Measurements from ENCODE around the gene PCDHGA11. TPM values are rescaled to one million over a fixed set of nuclear protein-coding genes. Genes with fewer than 3 reads are reported as not detected.
"Not testable (repeated sequence)": the region's sequence is repeated elsewhere in the genome, so short reads cannot be mapped to it uniquely, and the experiment has no call there.

Gene PCDHGA11
- total RNA-seq, 1 donor from 2014 or later: 13.3 TPM

DNA sequence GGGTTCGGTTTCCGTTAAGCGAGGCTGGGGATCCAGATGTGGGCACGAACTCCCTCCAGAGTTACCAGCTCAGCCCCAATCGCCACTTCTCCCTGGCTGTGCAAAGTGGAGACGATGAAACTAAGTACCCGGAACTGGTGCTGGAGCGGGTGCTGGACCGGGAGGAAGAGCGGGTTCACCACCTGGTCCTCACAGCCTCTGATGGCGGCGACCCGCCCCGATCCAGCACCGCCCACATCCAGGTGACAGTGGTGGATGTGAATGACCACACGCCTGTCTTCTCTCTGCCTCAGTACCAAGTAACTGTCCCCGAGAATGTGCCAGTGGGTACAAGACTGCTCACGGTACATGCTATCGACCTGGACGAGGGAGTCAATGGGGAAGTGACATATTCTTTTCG lies 37.5 kb upstream of the PCDHGA11 start:
- H3K9me3 Mint-ChIP-seq: peaks cover 56% of the 10 kb centered on the region
- peaks cover under 1% of the 10 kb centered on the region for H3K36me3 Mint-ChIP-seq
- Histone ChIP-seq H4K20me1 (ENCODE audit: low read depth) (no peaks in the 10 kb centered on the region), H3K4me2 (no peak overlapping the region), H3F3A (ENCODE audit: low read depth) (no peaks in the 10 kb centered on the region), H3K9ac (no peak overlapping the region), H3K27me3 (no peaks in the 10 kb centered on the region), H3K27ac (no peak overlapping the region), H3K79me2 (ENCODE audit: low read depth) (no peaks in the 10 kb centered on the region), H3K4me3 (no peak overlapping the region), H3K9me3 (ENCODE audit: low read depth) (peaks cover 3% of the 10 kb centered on the region), H3K4me1 (no peaks in the 10 kb centered on the region), H2AFZ (replicated peaks) (no peak overlapping the region), H3K36me3 (no peaks in the 10 kb centered on the region)
- TF ChIP-seq EZH2 (IDR thresholded peaks at IDR 0.05) (no peak), EZH2phosphoT487 (IDR thresholded peaks at IDR 0.05) (no peak)
- TF ChIP-seq, protein P1, sequence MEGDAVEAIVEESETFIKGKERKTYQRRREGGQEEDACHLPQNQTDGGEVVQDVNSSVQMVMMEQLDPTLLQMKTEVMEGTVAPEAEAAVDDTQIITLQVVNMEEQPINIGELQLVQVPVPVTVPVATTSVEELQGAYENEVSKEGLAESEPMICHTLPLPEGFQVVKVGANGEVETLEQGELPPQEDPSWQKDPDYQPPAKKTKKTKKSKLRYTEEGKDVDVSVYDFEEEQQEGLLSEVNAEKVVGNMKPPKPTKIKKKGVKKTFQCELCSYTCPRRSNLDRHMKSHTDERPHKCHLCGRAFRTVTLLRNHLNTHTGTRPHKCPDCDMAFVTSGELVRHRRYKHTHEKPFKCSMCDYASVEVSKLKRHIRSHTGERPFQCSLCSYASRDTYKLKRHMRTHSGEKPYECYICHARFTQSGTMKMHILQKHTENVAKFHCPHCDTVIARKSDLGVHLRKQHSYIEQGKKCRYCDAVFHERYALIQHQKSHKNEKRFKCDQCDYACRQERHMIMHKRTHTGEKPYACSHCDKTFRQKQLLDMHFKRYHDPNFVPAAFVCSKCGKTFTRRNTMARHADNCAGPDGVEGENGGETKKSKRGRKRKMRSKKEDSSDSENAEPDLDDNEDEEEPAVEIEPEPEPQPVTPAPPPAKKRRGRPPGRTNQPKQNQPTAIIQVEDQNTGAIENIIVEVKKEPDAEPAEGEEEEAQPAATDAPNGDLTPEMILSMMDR (IDR thresholded peaks at IDR 0.05): no peak
- no peak overlapping the region for H3K27ac Mint-ChIP-seq
- no peaks in the 10 kb centered on the region for H3K4me1 Mint-ChIP-seq
- no peak overlapping the region for H3K4me3 Mint-ChIP-seq
- H3K27me3 Mint-ChIP-seq (ENCODE audit: insufficient read depth, low read depth): peaks cover 4% of the 10 kb centered on the region
- no peak for DNase-seq (ENCODE audit: low spot score)

DNA sequence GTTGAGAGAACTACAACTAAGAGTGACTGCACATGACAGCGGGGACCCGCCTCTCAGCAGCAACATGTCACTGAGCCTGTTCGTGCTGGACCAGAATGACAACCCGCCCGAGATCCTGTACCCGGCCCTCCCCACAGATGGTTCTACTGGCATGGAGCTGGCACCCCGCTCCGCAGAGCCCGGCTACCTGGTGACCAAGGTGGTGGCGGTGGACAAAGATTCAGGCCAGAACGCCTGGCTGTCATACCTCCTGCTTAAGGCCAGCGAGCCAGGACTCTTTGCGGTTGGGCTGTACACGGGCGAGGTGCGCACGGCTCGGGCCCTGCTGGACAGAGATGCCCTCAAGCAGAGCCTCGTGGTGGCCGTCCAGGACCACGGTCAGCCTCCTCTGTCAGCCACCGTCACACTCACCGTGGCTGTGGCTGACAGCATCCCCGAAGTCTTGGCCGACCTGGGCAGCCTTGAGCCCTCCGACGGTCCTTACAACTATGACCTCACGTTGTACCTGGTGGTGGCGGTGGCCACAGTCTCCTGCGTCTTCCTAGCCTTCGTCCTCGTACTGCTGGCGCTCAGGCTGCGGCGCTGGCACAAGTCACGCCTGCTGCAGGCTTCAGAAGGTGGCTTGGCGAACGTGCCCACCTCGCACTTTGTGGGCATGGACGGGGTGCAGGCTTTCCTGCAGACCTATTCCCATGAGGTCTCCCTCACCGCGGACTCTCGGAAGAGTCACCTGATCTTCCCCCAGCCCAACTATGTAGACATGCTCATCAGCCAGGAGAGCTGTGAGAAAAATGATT lies 36.2 kb upstream of the PCDHGA11 start:
- Histone ChIP-seq H3K9me3 (ENCODE audit: low read depth) (peaks cover 6% of the 10 kb centered on the region), H3K79me2 (ENCODE audit: low read depth) (no peaks in the 10 kb centered on the region), H3F3A (ENCODE audit: low read depth) (no peaks in the 10 kb centered on the region), H3K4me2 (no peak overlapping the region), H3K9ac (no peak overlapping the region), H3K36me3 (no peaks in the 10 kb centered on the region), H3K4me3 (no peak overlapping the region), H3K27me3 (no peaks in the 10 kb centered on the region), H3K27ac (no peak overlapping the region), H2AFZ (replicated peaks) (no peak overlapping the region), H3K4me1 (no peaks in the 10 kb centered on the region), H4K20me1 (ENCODE audit: low read depth) (no peaks in the 10 kb centered on the region)
- no peaks in the 10 kb centered on the region for H3K4me1 Mint-ChIP-seq
- H3K27ac Mint-ChIP-seq: no peak overlapping the region
- H3K36me3 Mint-ChIP-seq: peaks cover 3% of the 10 kb centered on the region
- H3K27me3 Mint-ChIP-seq (ENCODE audit: insufficient read depth, low read depth): peaks cover 4% of the 10 kb centered on the region
- H3K4me3 Mint-ChIP-seq: no peak overlapping the region
- DNase-seq (ENCODE audit: low spot score): no peak
- TF ChIP-seq, protein P1 (IDR thresholded peaks at IDR 0.05): no peak
- TF ChIP-seq EZH2phosphoT487 (IDR thresholded peaks at IDR 0.05) (no peak), EZH2 (IDR thresholded peaks at IDR 0.05) (no peak)
- peaks cover 60% of the 10 kb centered on the region for H3K9me3 Mint-ChIP-seq

DNA sequence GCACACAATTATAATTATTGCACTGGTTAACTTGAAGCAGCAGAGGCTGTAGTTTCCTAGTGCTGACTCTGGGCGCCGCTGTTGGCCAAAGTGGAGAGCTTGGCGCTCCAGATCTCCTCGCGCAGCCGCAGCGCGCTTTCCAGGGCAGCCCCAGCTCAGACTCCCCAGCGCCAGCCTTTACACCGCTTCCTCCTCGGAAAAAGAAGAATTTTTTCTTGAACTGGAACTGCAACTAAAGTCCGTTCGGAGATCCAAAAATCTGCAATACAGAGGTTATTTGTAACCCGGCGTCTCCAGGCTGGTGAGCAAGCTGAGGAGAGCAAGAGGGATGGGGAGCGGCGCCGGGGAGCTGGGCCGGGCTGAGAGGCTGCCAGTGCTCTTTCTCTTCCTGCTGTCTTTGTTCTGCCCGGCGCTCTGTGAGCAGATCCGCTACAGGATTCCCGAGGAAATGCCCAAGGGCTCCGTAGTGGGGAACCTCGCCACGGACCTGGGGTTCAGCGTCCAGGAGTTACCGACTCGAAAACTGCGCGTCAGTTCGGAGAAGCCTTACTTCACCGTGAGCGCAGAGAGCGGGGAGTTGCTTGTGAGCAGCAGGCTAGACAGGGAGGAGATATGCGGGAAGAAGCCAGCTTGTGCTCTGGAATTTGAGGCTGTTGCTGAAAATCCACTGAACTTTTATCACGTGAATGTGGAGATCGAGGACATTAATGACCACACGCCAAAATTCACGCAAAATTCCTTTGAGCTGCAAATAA lies 33.1 kb upstream of the PCDHGA11 start, which contains the start of gene PCDHGB4:
PCDHGB4 (plus strand) TSS at position 142 of the 755 bp plus-strand sequence; CDS start at position 329, 187 bp downstream.
- peaks cover 32% of the 10 kb centered on the region for H3K9me3 ChIP-seq (ENCODE audit: low read depth)
- not testable (repeated sequence) for H3K4me3 Mint-ChIP-seq; H3K9ac ChIP-seq; H3K4me1 Mint-ChIP-seq; H4K20me1 ChIP-seq (ENCODE audit: low read depth); H3F3A ChIP-seq (ENCODE audit: low read depth); H3K79me2 ChIP-seq (ENCODE audit: low read depth); H3K27me3 Mint-ChIP-seq (ENCODE audit: insufficient read depth, low read depth); H3K27me3 ChIP-seq; H2AFZ ChIP-seq (replicated peaks); H3K27ac Mint-ChIP-seq; H3K4me1 ChIP-seq; H3K36me3 Mint-ChIP-seq; H3K27ac ChIP-seq
- TF ChIP-seq, protein P1 (IDR thresholded peaks at IDR 0.05): peak; percentile 66
- peaks cover 11% of the 10 kb centered on the region for H3K36me3 ChIP-seq
- H3K4me3 ChIP-seq: peak within 1 kb of the TSS; percentile 41
- DNase-seq (ENCODE audit: low spot score): peak; percentile 68
- H3K4me2 ChIP-seq: peak within 1 kb of the TSS; percentile 46
- peaks cover 56% of the 10 kb centered on the region for H3K9me3 Mint-ChIP-seq
